K562 (cell line): ENCODE data around the gene SLC17A8.

ENCODE experiments used
- BCLAF1 ChIP-seq, 2 experiments: fragments of 450-650 bp in 1 of 2; IDR thresholded peaks; 2 replicates each; pipeline ENCODE4 v1.6.1; 2011 to 2017; ENCODE audit warnings: low read depth in 2 of 2, antibody characterized with exemption in 1 of 2, borderline replicate concordance in 1 of 2, low read length in 1 of 2, mild to moderate bottlenecking in 1 of 2, mixed read lengths in 1 of 2; ENCODE audit not compliant: control insufficient read depth in 1 of 2
- HMBOX1 ChIP-seq: sonication (generic); IDR thresholded peaks from 2 replicates; pipeline ENCODE4 v1.6.1; 2016
- KDM1A ChIP-seq, 2 experiments: fragments of 450-650 bp; IDR thresholded peaks; 2 replicates each; pipeline ENCODE4 v1.6.1; 2016; ENCODE audit warnings: mild to moderate bottlenecking in 2 of 2
- SIX5 ChIP-seq, 2 experiments: IDR thresholded peaks; 2 replicates each; pipeline ENCODE4 v1.6.1; 2011; ENCODE audit warnings: low read length in 2 of 2, borderline replicate concordance in 1 of 2, low read depth in 1 of 2, mild to moderate bottlenecking in 1 of 2, moderate library complexity in 1 of 2; ENCODE audit not compliant: insufficient read depth in 1 of 2

DNA sequence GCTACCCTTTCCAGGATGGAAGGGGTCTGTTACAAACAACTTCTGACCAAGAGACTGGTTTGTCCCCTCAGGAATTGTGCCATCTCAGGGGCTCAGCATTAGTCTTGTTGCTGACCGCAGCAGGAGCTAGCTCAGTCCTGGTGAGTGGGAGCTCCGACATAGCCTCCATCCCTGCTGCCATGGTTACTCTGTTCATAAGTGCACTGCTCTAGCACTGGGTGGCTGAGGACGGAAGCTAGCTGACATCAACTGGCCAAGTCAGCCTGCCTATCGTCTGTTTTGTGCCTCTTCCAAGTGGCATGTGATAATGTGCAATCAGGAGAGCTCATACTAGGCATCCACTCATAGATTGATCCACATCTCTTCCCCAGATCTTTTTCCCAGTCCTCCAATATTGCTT is 7.5 kb downstream of the SLC17A8 start:
- TF ChIP-seq SIX5 (IDR thresholded peaks at IDR 0.05; ENCODE audit: borderline replicate concordance in 1 of 2, insufficient read depth in 1 of 2, low read depth in 1 of 2, low read length in 2 of 2), result no peak
- TF ChIP-seq KDM1A (IDR thresholded peaks at IDR 0.05), result no peak
- TF ChIP-seq BCLAF1 (IDR thresholded peaks at IDR 0.05; ENCODE audit: borderline replicate concordance in 1 of 2, control insufficient read depth in 1 of 2, low read depth in 2 of 2, low read length in 1 of 2), result no peak
- TF ChIP-seq HMBOX1, result no peak
